Sigmoid colon (tissue), 4 donors: ENCODE results near the gene IL4I1.

Experiments used
- CTCF ChIP-seq, 4 experiments: fragments of 450-650 bp in 3 of 4; fragments of 200-600 bp in 1 of 4; IDR thresholded peaks; one replicate each; pipeline ENCODE4 v1.5.1; 2016 to 2019; ENCODE audit warnings: antibody characterized with exemption in 4 of 4, mild to moderate bottlenecking in 3 of 4, moderate library complexity in 2 of 4
- EP300 ChIP-seq, 4 donors: sonication (generic); formaldehyde crosslinking; IDR thresholded peaks; one replicate each; pipeline ENCODE4 v1.6.1; 2017; ENCODE audit warnings: antibody characterized with exemption in 4 of 4
- POLR2A ChIP-seq, 2 donors: fragments of 450-650 bp; IDR thresholded peaks; one replicate each; pipeline ENCODE4 v1.6.1; 2016; ENCODE audit warnings: antibody characterized with exemption in 2 of 2, mild to moderate bottlenecking in 2 of 2, moderate library complexity in 2 of 2

- TF ChIP-seq CTCF (IDR thresholded peaks at IDR 0.05) (no peak), POLR2A (IDR thresholded peaks at IDR 0.05) (no peak), EP300 (IDR thresholded peaks at IDR 0.05) (no peak)
Measured at GRCh38 chr19:49861541-49862378, 34.9 kb downstream of the IL4I1 start.
